Left cardiac atrium (tissue), 2 donors: Measurements from ENCODE around the gene PPM1M. TPM values are rescaled to one million over a fixed set of nuclear protein-coding genes. Genes with fewer than 3 reads are reported as not detected.

Experiments used
- microRNA-seq, 2 donors: library from miRNA; unstranded; fragments of <30 nt; microRNA quantifications; one replicate each; pipeline ENCODE4 v1.2.0, GENCODE V29; 2020
- total RNA-seq, 2 donors: library from RNA; stranded (reverse); fragmentation: NEBNext Ultra II Directional; extraction: Animal tissue kit (Norgen Biotek cat#: 25700); gene quantifications; one replicate each; pipeline ENCODE4 v1.2.1, GENCODE V29; 2021
- donor health status: DM: no; HTN: yes; CAD: no; lungs with severe emphysema.
- donor health status: DM: yes; HTN: yes; CAD: no.

The PPM1M gene
- total RNA-seq, 2 donors from 2014 or later: 11.8 to 17.4 TPM

Small RNAs within 50 kb of the gene (microRNA-seq; reads per million reads assigned to microRNA genes)
- gene MIR135A1: 0 to 0.20 reads per million in 2 donors
- 37,467 to 43,103 reads per million in 2 donors for gene MIRLET7G

Other genes starting within 250 kb of the PPM1M start
- 100 to 1,000 TPM; 586 to 682 TPM for gene RPL29, start 249.9 kb upstream of the PPM1M start, total RNA-seq
- 10 to 100 TPM; 24.6 to 39.3 TPM for gene DUSP7, start 189.2 kb upstream of the PPM1M start, total RNA-seq
- 1 to 10 TPM; 1.9 to 2.4 TPM for gene POC1A, start 91.3 kb upstream of the PPM1M start, total RNA-seq
- gene ALAS1, start 47.6 kb upstream of the PPM1M start, total RNA-seq: 100 to 1,000 TPM; 133 to 147 TPM
- under 1 TPM in 1 of 2 donors, not detected in 1; 0.29 TPM for gene TLR9, start 20.1 kb upstream of the PPM1M start, total RNA-seq
- 10 to 100 TPM; 45.9 to 51.7 TPM for gene TWF2, start 6.6 kb upstream of the PPM1M start, total RNA-seq
- gene WDR82, start 32.9 kb downstream of the PPM1M start, total RNA-seq: 10 to 100 TPM; 57.6 to 65.5 TPM
- 10 to 100 TPM; 10.4 to 13.5 TPM for gene GLYCTK, start 42.1 kb downstream of the PPM1M start, total RNA-seq
- gene DNAH1, start 70.6 kb downstream of the PPM1M start, total RNA-seq: 1 to 10 TPM; 3.3 to 4.4 TPM
- 10 to 100 TPM; 52.6 to 62.4 TPM for gene BAP1, start 164.2 kb downstream of the PPM1M start, total RNA-seq
- gene PHF7, start 164.9 kb downstream of the PPM1M start, total RNA-seq: 10 to 100 TPM; 13.1 to 16.0 TPM
- gene SEMA3G, start 199.3 kb downstream of the PPM1M start, total RNA-seq: 10 to 100 TPM; 13.7 to 19.9 TPM
- 1,000 to 10,000 TPM; 2,841 to 3,233 TPM for gene TNNC1, start 208.3 kb downstream of the PPM1M start, total RNA-seq
- gene NISCH, start 209.8 kb downstream of the PPM1M start, total RNA-seq: 10 to 100 TPM; 45.9 to 49.0 TPM
- 100 to 1,000 TPM; 169 to 195 TPM for gene STAB1, start 249.6 kb downstream of the PPM1M start, total RNA-seq